ENCODE results near the gene RTN4RL1. TPM values are rescaled to one million over a fixed set of nuclear protein-coding genes. Genes with fewer than 3 reads are reported as not detected.

RTN4RL1 gene
- total RNA-seq, 1 experiment from 2014 or later: 0.80 TPM

GRCh38 chr17:2024572-2025219 lies 438 bp downstream of the RTN4RL1 start:
- no peak for DNase-seq (ENCODE audit: low read depth, low spot score)
- ChIA-PET CTCF (interaction anchor here (2.6 kb wide), 1 partner anchor 116 kb away, joined by 22 read pairs; no protein-coding TSS in a partner anchor), POLR2A (interaction anchor here (0.5 kb wide), 1 partner anchor 21 kb away, joined by 4 read pairs; no protein-coding TSS in a partner anchor)
- BruUV-seq (replicated peaks): no TSS peak
- H3K36me3 ChIP-seq (ENCODE audit: control insufficient read depth, insufficient read depth, low read length): no peaks in the 10 kb centered on the region
- H3K27me3 ChIP-seq (ENCODE audit: control insufficient read depth, insufficient read depth, low read length): no peaks in the 10 kb centered on the region; the same call in 1 of the 2 replicates
- in situ Hi-C loops (cut with HindIII; ENCODE audit: low pct_unique_long_range_greater_than_20kb, low sequenced_read_pairs) (no loop called here), intact Hi-C loops (cut with micrococcal nuclease; ENCODE audit: unreplicated experiment) (no loop called here)
- H3K27ac ChIP-seq (ENCODE audit: low read length): no peak overlapping the region
- no peaks in the 10 kb centered on the region for H3K4me1 ChIP-seq (ENCODE audit: control insufficient read depth, insufficient read depth, low read length)
- TF ChIP-seq TCF7L2 (IDR thresholded peaks at IDR 0.05; ENCODE audit: low read depth, low read length) (no peak), SIN3A (IDR thresholded peaks at IDR 0.05; ENCODE audit: borderline replicate concordance, insufficient read depth, low read depth, low read length) (no peak), CTCF (IDR thresholded peaks at IDR 0.05) (no peak), POLR2AphosphoS5 (IDR thresholded peaks at IDR 0.05; ENCODE audit: low read depth, low read length) (no peak)
- TF ChIP-seq, protein P1, sequence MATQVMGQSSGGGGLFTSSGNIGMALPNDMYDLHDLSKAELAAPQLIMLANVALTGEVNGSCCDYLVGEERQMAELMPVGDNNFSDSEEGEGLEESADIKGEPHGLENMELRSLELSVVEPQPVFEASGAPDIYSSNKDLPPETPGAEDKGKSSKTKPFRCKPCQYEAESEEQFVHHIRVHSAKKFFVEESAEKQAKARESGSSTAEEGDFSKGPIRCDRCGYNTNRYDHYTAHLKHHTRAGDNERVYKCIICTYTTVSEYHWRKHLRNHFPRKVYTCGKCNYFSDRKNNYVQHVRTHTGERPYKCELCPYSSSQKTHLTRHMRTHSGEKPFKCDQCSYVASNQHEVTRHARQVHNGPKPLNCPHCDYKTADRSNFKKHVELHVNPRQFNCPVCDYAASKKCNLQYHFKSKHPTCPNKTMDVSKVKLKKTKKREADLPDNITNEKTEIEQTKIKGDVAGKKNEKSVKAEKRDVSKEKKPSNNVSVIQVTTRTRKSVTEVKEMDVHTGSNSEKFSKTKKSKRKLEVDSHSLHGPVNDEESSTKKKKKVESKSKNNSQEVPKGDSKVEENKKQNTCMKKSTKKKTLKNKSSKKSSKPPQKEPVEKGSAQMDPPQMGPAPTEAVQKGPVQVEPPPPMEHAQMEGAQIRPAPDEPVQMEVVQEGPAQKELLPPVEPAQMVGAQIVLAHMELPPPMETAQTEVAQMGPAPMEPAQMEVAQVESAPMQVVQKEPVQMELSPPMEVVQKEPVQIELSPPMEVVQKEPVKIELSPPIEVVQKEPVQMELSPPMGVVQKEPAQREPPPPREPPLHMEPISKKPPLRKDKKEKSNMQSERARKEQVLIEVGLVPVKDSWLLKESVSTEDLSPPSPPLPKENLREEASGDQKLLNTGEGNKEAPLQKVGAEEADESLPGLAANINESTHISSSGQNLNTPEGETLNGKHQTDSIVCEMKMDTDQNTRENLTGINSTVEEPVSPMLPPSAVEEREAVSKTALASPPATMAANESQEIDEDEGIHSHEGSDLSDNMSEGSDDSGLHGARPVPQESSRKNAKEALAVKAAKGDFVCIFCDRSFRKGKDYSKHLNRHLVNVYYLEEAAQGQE (IDR thresholded peaks at IDR 0.05; ENCODE audit: insufficient read depth in 1 of 2, low read depth in 2 of 2, low read length in 1 of 2): no peak
- peak; percentile 18 for ATAC-seq
- peak overlapping the region; percentile 38 to 43 for H3K4me3 ChIP-seq (ENCODE audit: low read depth in 2 of 2, low read length in 2 of 2)
- H3K9me3 ChIP-seq (ENCODE audit: control insufficient read depth, insufficient read depth, low read depth, low read length): no peaks in the 10 kb centered on the region

GRCh38 chr17:2023692-2024571 lies 1.2 kb downstream of the RTN4RL1 start:
- no peaks in the 10 kb centered on the region for H3K9me3 ChIP-seq (ENCODE audit: control insufficient read depth, insufficient read depth, low read depth, low read length)
- no peak overlapping the region for H3K27ac ChIP-seq (ENCODE audit: low read length)

More at GRCh38 chr17:2023692-2024571, 1.2 kb downstream of the RTN4RL1 start:
- intact Hi-C loops (cut with micrococcal nuclease; ENCODE audit: unreplicated experiment) (no loop called here), in situ Hi-C loops (cut with HindIII; ENCODE audit: low pct_unique_long_range_greater_than_20kb, low sequenced_read_pairs) (no loop called here)
- no TSS peak for BruUV-seq (replicated peaks)
- ChIA-PET POLR2A (no interaction called here), CTCF (interaction anchor here (0.7 kb wide), 1 partner anchor 87 kb away, joined by 7 read pairs; no protein-coding TSS in a partner anchor)
- Histone ChIP-seq H3K4me3 (ENCODE audit: low read depth in 2 of 2, low read length in 2 of 2) (peak overlapping the region; percentile 38 to 43), H3K27me3 (ENCODE audit: control insufficient read depth, insufficient read depth, low read length) (no peaks in the 10 kb centered on the region; the same call in 1 of the 2 replicates), H3K36me3 (ENCODE audit: control insufficient read depth, insufficient read depth, low read length) (no peaks in the 10 kb centered on the region), H3K4me1 (ENCODE audit: control insufficient read depth, insufficient read depth, low read length) (no peaks in the 10 kb centered on the region)
- TF ChIP-seq TCF7L2 (IDR thresholded peaks at IDR 0.05; ENCODE audit: low read depth, low read length): no peak
- TF ChIP-seq SIN3A (IDR thresholded peaks at IDR 0.05; ENCODE audit: borderline replicate concordance, insufficient read depth, low read depth, low read length): no peak
- TF ChIP-seq CTCF (IDR thresholded peaks at IDR 0.05): no peak
- peak; percentile 18; the same call in 1 of the 2 replicates for ATAC-seq
- DNase-seq (ENCODE audit: low read depth, low spot score): no peak

Data from Panc1 (cell line).